GM13977 (cell line): ENCODE measurements around the gene DDC.

Experiments
- DNase-seq: peaks from one replicate; pipeline ENCODE4 v3.0.0; 2012; ENCODE audit warnings: low spot score
- CTCF ChIP-seq: IDR thresholded peaks from 2 replicates; pipeline ENCODE4 v1.5.1; 2012; ENCODE audit warnings: mild to moderate bottlenecking, control low read depth; ENCODE audit not compliant: insufficient read depth; ENCODE audit errors: extremely low read depth, missing control alignments
- in situ Hi-C: fragments of 300-500 bp; cut with MboI; formaldehyde crosslinking; loops from one replicate; pipeline ENCODE4 v1.12.0; 2022; ENCODE audit warnings: low sequenced_read_pairs, low pct_unique_long_range_greater_than_20kb, mixed read lengths, inconsistent platforms; ENCODE audit not compliant: unreplicated experiment

DDC gene

GRCh38 chr7:50450590-50451032 is 114.6 kb downstream of the DDC start:
- in situ Hi-C loops: loop anchor here (25.0 kb wide), 2 partner anchors 237 to 712 kb away; no protein-coding TSS in a partner anchor
- no peak for TF ChIP-seq CTCF
- DNase-seq: no peak

DNA sequence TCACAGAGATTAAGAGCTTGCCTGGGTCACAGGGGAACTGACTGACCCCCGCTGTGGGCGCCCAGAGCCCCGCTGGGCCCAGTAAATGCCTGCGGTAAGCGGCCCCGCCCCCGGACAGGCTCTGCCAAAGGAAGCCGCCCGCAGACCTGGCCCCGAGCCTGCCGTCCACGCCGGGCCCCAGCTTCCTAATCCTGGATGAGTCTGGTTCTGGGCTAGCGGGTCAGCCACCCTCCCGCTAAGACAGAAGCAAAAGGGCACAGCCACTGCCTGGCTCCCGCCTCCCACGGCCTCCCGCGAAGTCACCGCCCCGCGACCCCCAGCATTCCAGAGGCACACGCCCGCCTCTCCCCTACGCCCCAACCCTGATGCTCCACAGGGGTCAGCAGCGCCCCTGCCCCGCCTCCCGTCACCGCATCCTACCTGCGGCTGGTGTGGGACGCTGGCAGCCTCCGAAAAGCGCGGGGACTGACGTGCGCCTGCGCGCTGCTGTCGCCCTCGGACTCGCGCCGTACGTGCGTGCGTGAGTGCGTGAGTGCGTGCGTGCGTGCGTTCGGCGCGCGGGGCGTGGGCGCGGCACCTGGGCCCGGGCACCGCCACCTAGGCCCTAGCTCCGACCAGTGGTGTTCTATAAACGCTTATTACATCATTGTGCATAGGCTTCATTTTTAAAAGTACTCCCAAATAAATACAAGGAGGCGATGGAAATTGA is 115.2 kb downstream of the DDC start, which contains the start of gene FIGNL1:
Gene FIGNL1 (minus strand): TSS at position 470 of the 709 bp plus-strand sequence. CDS start 3,063 bp downstream, outside the sequence.
- no peak for TF ChIP-seq CTCF
- peak; percentile 88 for DNase-seq
- in situ Hi-C loops: loop anchor here (25.0 kb wide), 2 partner anchors 237 to 712 kb away; no protein-coding TSS in a partner anchor

DNA sequence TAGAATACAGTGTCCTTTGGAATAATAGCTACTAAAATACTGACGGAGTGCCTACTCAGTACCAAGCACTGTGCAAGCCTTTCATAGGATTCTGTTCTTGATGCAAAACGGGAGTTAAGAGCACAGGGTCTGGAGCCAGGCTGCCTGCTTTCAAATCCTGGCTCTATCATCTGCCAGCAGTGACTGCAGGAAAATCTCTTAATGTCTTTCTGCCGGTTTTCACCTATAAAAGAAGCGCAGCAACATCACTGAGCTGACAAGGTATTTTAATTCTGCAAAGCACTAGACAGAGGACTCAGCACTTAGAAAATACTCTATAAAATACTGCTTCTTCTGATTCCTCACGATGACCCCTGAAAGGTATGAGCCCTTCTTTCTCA is 115.7 kb downstream of the DDC start:
- DNase-seq: no peak
- TF ChIP-seq CTCF: no peak
- in situ Hi-C loops: no loop called here

- peak; percentile 64 for DNase-seq
- TF ChIP-seq CTCF: no peak
- in situ Hi-C loops: no loop called here
These were observed 116.4 kb downstream of the DDC start for GRCh38 chr7:50448823-50449222.

GRCh38 chr7:50446542-50446960 is 118.7 kb downstream of the DDC start:
- in situ Hi-C loops: no loop called here
- no peak for TF ChIP-seq CTCF
- no peak for DNase-seq

DNA sequence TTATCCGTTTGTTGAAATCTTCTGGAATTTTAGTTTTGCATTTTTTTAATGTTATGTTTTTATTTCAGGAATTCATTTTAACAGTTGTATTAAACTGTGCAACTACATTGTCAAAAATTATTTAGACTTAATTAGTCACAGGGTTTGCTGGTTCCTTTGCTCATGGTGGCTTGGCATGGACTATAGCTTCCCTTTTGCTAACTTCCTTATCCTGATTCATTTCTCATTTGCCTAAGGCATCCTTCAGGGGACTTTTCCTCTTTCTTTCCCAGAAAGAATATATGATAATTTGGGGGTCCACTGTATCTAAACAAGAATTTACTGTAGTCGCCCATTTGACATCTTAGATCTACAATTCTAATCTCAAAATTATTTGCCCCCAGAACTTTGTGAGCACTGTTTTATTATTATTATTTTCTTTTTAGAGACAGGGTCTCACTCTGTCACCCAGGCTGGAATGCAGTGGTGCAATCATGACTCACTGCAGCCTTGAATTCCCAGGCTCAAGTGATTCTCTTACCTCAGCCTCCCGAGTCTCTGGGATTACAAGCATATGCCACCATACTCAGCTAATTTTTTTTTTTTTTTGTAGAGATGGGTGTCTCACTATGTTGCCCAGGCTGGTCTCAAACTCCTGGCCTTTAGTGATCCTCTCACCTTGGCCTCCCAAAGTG is 128.9 kb downstream of the DDC start:
- TF ChIP-seq CTCF: no peak
- in situ Hi-C loops: no loop called here
- DNase-seq: no peak
